Aorta (tissue), 5 donors: ENCODE data around the gene SCAPER. TPM values are rescaled to one million over a fixed set of nuclear protein-coding genes. Genes with fewer than 3 reads are reported as not detected.
"Not testable (repeated sequence)": the region's sequence is repeated elsewhere in the genome, so short reads cannot be mapped to it uniquely, and the experiment has no call there.

ENCODE experiments used
- ATAC-seq: fragments of 200-7000 bp; cut with Tn5 transposase; one replicate; pipeline ENCODE4 v1.9.1; 2022; ENCODE audit warnings: moderate library complexity; ENCODE audit not compliant: low FRiP score
- DNase-seq, 2 donors: peaks; one replicate each; pipeline ENCODE4 v3.0.0-alpha.2; 2020
- H3K27ac ChIP-seq, 2 donors: one replicate each; pipeline ENCODE4 v1.5.1; 2013; ENCODE audit warnings: low read length in 2 of 2, mild to moderate bottlenecking in 2 of 2, moderate library complexity in 2 of 2, control low read depth in 1 of 2, inconsistent platforms in 1 of 2, low read depth in 1 of 2
- H3K27me3 ChIP-seq, 2 donors: one replicate each; pipeline ENCODE4 v1.6.1; 2013; ENCODE audit warnings: control low read depth in 1 of 2, low read length in 1 of 2, mild to moderate bottlenecking in 1 of 2, moderate library complexity in 1 of 2; ENCODE audit not compliant: insufficient read depth in 2 of 2, control insufficient read depth in 1 of 2
- H3K36me3 ChIP-seq, 2 donors: one replicate each; pipeline ENCODE4 v1.6.1; 2013; ENCODE audit warnings: control low read depth in 1 of 2, low read length in 1 of 2, mild to moderate bottlenecking in 1 of 2; ENCODE audit not compliant: insufficient read depth in 2 of 2, control insufficient read depth in 1 of 2
- H3K4me1 ChIP-seq, 2 donors: one replicate each; pipeline ENCODE4 v1.6.1; 2013; ENCODE audit warnings: low read length in 2 of 2, control low read depth in 1 of 2, mild to moderate bottlenecking in 1 of 2, moderate library complexity in 1 of 2; ENCODE audit not compliant: insufficient read depth in 2 of 2, control insufficient read depth in 1 of 2
- H3K4me3 ChIP-seq, 2 donors: one replicate each; pipeline ENCODE4 v1.5.1; 2013; ENCODE audit warnings: low read length in 2 of 2, control low read depth in 1 of 2, mild to moderate bottlenecking in 1 of 2
- H3K9me3 ChIP-seq: one replicate; pipeline ENCODE4 v1.6.1; 2013; ENCODE audit warnings: mild to moderate bottlenecking, low read length; ENCODE audit not compliant: control insufficient read depth
- WGBS, 2 donors: extraction: QIAGEN DNeasy Blood & Tissue Kit; methylation state at CpG; one replicate each; pipeline ENCODE4 v1.1.7; 2013; 5-methylcytosine and 5-hydroxymethylcytosine counted together
- intact Hi-C, 2 donors: fragments of 100-400 bp; cut with DNase I; formaldehyde crosslinking; loops; one replicate each; pipeline versions ENCODE4 v1.14.2 to v1.15.0; 2022
- polyA plus RNA-seq, 2 donors: library from polyadenylated mRNA; stranded (reverse); fragments of 200-250 nt; gene quantifications; one replicate each; pipeline ENCODE4 v1.2.3, GENCODE V29; 2013
- total RNA-seq, 2 donors: library from RNA; stranded (reverse); fragmentation: NEBNext Ultra II Directional; extraction: Animal tissue kit (Norgen Biotek cat#: 25700); gene quantifications; one replicate each; pipeline ENCODE4 v1.2.1, GENCODE V29; 2021
- donor health status: healthy with polysubstance abuse.
- donor health status: Bipolar disorder and iron deficiency.
- donor health status: DM: no; HTN: no; CAD: no.
- donor health status: DM: no; HTN: no; CAD: no.
- donor health status: DM: yes; HTN: yes; CAD: no.

SCAPER gene
- total and polyA plus RNA-seq, 4 donors: 11.9 to 44.3 (median 25.6) TPM

DNA sequence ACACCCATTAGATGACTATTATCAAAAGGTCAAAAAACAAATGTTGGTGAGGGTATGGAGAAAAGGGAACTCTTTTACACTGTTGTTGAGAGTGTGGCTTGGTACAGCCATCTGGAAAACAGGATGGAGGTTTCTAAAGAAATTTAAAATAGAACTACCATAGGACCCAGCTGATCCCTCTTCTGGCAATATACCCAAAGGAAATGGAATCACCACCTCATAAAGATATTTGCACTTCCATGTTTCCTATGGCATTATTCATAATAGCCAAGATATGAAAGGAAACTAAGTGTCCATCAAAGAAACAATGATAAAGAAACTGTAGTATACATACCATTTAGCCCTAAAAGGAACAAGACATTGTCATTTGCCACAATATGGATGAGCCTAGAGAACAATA lies 186.3 kb downstream of the SCAPER start:
- DNase-seq (no peak), ATAC-seq (no peak)
- Histone ChIP-seq H3K9me3 (no peaks in the 10 kb centered on the region), H3K27me3 (no peaks in the 10 kb centered on the region), H3K27ac (no peak overlapping the region), H3K36me3 (peaks cover 0 to 3% of the 10 kb centered on the region in 2 donors), H3K4me3 (no peak overlapping the region), H3K4me1 (no peaks in the 10 kb centered on the region)
- intact Hi-C loops: no loop called here

DNA sequence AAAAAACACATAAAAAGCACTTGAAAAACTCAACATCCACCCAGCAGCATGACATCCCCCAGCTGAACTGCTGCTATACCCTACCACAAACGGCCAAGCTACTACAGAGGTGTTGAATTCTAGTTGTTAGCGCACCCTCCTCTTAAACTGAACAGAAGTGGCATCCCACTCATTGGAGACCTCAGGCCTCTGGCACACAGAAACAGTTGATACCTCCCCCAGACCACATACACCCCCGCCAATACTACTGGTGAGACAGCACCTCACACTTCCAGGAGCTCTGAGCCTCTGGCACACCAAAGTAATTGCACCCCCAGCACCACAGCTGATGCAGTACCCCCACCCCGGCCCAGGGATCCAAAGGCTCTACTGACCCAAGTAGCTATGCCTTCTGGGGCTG lies 190.2 kb downstream of the SCAPER start:
- no peaks in the 10 kb centered on the region for H3K4me1 ChIP-seq
- H3K36me3 ChIP-seq: peaks cover 0 to 3% of the 10 kb centered on the region in 2 donors
- DNase-seq (no peak), ATAC-seq (no peak)
- no peaks in the 10 kb centered on the region for H3K27me3 ChIP-seq
- intact Hi-C loops: no loop called here
- no peak overlapping the region for H3K4me3 ChIP-seq
- H3K27ac ChIP-seq: no peak overlapping the region
- 95 to 96% methylated on average over 4 of the region's 4 CpGs for WGBS, 2 donors
- H3K9me3 ChIP-seq: no peaks in the 10 kb centered on the region

DNA sequence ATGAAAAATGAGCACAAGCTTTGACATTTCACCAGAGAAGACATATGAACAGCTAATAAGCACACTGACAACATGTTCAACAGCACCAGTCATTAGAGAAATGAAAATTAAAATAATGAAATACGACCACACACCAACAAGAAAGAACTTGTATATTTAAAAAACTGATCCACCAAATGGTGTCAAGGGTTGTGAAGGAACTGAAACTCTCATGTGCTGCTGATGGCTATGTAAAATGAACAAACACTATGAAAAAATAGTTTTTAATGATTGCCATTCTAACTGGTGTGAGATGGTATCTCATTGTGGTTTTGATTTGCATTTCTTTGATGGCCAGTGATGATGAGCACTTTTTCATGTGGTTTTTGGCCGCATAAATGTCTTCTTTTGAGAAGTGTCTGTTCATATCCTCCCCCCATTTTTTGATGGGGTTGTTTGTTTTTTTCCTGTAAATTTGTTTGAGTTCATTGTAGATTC lies 193.8 kb downstream of the SCAPER start:
- no peak for ATAC-seq
- intact Hi-C loops: no loop called here

GRCh38 chr15:76704032-76704431 lies 201.1 kb downstream of the SCAPER start:
- H3K36me3 ChIP-seq, H3K27me3 ChIP-seq, intact Hi-C loops, ATAC-seq, H3K27ac ChIP-seq, H3K4me3 ChIP-seq, H3K4me1 ChIP-seq, H3K9me3 ChIP-seq, DNase-seq: not testable (repeated sequence)
- 97 to 99% methylated on average over 1 of the region's 1 CpG for WGBS, 2 donors

More for the DNA sequence above, 193.8 kb downstream of the SCAPER start:
- H3K36me3 ChIP-seq: peaks cover 0 to 3% of the 10 kb centered on the region in 2 donors
- H3K9me3 ChIP-seq: no peaks in the 10 kb centered on the region
- WGBS, 2 donors: 94% methylated on average over 2 of the region's 2 CpGs
- DNase-seq: no peak
- H3K27ac ChIP-seq: no peak overlapping the region
- H3K4me1 ChIP-seq: no peaks in the 10 kb centered on the region
- no peaks in the 10 kb centered on the region for H3K27me3 ChIP-seq
- no peak overlapping the region for H3K4me3 ChIP-seq

DNA sequence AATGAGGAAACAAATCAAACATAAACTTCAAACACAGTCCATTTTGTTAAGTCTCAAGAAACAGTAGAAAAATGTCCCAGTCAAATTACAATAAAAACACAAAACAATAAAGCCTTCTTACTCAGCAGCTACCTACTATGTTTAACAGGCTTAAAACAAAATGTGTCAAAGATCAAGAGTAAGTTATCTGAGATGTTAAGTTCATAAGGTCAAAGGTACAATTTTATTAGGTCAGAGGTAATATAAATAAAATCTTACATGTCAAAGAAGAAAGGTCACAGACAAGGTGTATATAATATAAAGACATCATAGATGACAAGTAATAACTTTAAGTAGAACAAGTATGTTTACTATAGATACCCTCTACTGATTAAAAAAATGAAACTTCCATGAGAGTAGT lies 208.3 kb downstream of the SCAPER start:
- ATAC-seq: no peak
- Histone ChIP-seq H3K36me3 (peaks cover 0 to 1% of the 10 kb centered on the region in 2 donors), H3K27ac (no peak overlapping the region), H3K27me3 (no peaks in the 10 kb centered on the region), H3K4me1 (no peaks in the 10 kb centered on the region), H3K4me3 (no peak overlapping the region), H3K9me3 (no peaks in the 10 kb centered on the region)
- intact Hi-C loops: no loop called here
- no peak for DNase-seq

DNA sequence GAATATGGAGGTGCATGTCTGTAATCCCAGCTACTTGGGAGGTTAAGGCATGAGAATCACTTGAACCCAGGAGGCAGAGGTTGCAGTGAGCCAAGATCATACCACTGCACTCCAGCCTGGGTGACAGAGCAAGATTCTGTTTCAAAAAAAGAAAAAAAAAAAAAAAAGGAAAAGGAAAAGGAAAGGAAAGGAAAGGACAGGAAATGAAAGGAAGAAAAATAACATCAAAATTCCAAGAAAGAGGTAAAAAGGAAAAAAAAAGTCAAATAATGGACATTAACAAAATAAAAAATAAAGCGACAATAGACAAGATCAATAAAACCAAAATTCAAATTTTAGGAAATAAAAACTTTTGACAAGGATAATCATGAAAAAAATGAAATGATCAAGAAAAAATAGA lies 212.6 kb downstream of the SCAPER start:
- H3K27ac ChIP-seq, H3K9me3 ChIP-seq, H3K4me1 ChIP-seq, H3K27me3 ChIP-seq, H3K36me3 ChIP-seq, intact Hi-C loops, ATAC-seq, DNase-seq, H3K4me3 ChIP-seq: not testable (repeated sequence)
- WGBS, 2 donors: 97 to 100% methylated on average over 1 of the region's 1 CpG

- 93 to 98% methylated on average over 4 of the region's 4 CpGs for WGBS, 2 donors
Observed at GRCh38 chr15:76687592-76687991, 217.5 kb downstream of the SCAPER start.

GRCh38 chr15:76684002-76684401 lies 221.1 kb downstream of the SCAPER start:
- H3K4me3 ChIP-seq: no peak overlapping the region
- H3K9me3 ChIP-seq: no peaks in the 10 kb centered on the region
- WGBS, 2 donors: 92 to 98% methylated on average over 2 of the region's 2 CpGs
- intact Hi-C loops: no loop called here
- H3K27ac ChIP-seq: no peak overlapping the region
- no peaks in the 10 kb centered on the region for H3K27me3 ChIP-seq
- no peak for ATAC-seq
- H3K36me3 ChIP-seq: no peaks in the 10 kb centered on the region
- DNase-seq: no peak
- H3K4me1 ChIP-seq: no peaks in the 10 kb centered on the region

More at GRCh38 chr15:76687592-76687991, 217.5 kb downstream of the SCAPER start:
- H3K36me3 ChIP-seq, H3K4me3 ChIP-seq, H3K4me1 ChIP-seq, ATAC-seq, intact Hi-C loops, H3K27ac ChIP-seq, H3K9me3 ChIP-seq, DNase-seq, H3K27me3 ChIP-seq: not testable (repeated sequence)

GRCh38 chr15:76682833-76683232 lies 222.3 kb downstream of the SCAPER start:
- H3K36me3 ChIP-seq: no peaks in the 10 kb centered on the region
- H3K27me3 ChIP-seq: no peaks in the 10 kb centered on the region
- intact Hi-C loops: no loop called here
- H3K4me3 ChIP-seq: no peak overlapping the region
- H3K27ac ChIP-seq: no peak overlapping the region
- no peak for ATAC-seq
- 98 to 99% methylated on average over 3 of the region's 3 CpGs for WGBS, 2 donors
- no peaks in the 10 kb centered on the region for H3K4me1 ChIP-seq
- H3K9me3 ChIP-seq: no peaks in the 10 kb centered on the region
- no peak for DNase-seq
